Measurements from ENCODE around the gene SLC38A10.

- TF ChIP-seq POLR2A (IDR thresholded peaks at IDR 0.05; ENCODE audit: low read length) (no peak), GATA1 (IDR thresholded peaks at IDR 0.05; ENCODE audit: low read depth, low read length) (no peak)
These were observed 60.6 kb downstream of the SLC38A10 start for GRCh38 chr17:81234506-81234855.
